OCI-M2 (cell line): ENCODE data around the gene GALNT10.

Source experiments
- DNase-seq: peaks from one replicate; lab custom pipeline; 2025; ENCODE audit not compliant: unreplicated experiment; lab: John Stamatoyannopoulos, UW

GALNT10 gene

DNA sequence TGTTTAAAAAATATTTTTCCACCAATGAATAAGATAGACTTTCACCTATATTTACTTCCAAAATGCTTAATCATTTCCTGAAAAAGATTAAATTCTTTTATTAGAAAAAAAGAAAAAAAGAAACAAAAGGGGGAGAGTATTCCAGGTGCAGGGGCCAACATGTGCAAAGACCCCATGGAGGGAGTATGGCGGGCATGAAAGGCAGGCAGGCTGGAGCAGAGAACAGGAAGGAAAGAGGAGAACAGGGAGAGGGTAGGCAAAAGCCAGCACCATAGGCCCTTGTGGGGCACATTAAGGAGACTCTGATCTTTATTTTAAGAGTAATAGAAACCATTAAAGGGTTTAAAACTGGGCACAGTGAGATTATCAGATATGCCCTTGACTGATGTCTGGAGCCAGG lies 238.8 kb downstream of the GALNT10 start:
- DNase-seq: no peak

DNA sequence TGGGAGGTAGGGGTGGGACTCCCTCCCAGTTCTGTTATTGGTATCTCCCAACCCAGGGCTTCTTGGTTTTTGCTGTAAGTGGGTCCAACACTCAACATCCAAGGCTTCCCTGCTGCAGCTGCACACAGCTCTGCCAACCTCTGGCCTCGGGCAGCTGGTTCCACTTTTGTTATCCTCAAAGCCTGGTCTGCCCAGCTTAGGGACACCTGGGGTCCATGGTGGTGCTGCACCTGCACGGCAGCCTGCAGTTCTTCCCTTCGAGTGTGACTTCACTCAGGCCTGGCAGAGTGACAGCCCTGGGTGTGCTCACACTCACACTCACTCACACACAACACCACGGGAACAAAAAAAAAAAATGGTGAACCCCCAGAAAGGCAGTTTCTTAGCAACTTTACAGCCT lies 239.9 kb downstream of the GALNT10 start:
- no peak for DNase-seq

DNA sequence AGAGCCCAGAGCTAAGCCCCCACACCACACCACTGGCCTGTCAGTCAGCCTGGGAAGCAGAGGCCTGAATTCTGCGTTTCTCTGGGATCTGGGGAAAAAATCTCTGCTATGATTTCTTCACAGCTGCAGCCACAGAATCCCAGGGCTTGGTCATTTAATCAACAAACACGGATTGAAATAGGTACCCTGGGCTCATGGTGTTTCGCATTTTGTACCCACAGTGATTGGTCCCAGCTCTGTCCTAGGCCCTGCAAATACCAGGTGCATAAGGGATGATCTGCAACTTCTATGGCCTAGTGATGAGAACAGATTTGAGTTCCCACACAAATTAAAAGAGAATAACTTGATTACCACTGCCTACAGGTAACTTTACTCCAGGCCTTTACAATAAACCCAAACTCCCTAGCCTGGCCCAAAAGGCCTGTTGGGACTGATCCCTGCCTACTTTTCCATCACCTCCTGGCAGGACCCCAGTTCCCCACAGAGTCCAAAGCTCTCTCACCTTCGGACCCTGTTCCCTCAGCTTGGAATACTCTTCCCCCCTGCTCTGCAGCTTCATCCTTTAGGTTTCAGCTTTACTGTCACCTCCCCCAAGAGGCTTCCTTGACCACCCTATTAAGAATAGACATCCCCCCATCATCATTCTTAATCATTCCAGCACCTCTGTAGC lies 240.6 kb downstream of the GALNT10 start:
- DNase-seq: no peak

DNA sequence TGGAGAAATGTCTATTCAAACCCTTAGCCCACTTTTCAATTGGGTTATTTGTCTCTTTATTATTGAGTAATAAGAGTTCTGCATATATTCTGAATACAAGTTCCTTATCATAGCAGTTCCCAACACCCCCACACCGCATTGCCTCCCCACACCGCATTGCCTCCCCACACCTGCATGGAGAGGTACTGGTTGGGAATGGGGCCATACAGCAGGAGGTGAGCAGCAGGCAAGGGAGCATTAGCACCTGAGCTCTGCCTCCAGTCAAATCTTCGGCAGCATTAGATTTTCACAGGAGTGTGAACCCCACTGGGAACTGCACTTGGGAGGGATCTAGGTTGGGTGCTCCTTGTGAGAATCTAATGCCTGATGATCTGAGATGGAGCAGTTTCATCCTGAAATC lies 244.7 kb downstream of the GALNT10 start:
- DNase-seq: no peak

DNA sequence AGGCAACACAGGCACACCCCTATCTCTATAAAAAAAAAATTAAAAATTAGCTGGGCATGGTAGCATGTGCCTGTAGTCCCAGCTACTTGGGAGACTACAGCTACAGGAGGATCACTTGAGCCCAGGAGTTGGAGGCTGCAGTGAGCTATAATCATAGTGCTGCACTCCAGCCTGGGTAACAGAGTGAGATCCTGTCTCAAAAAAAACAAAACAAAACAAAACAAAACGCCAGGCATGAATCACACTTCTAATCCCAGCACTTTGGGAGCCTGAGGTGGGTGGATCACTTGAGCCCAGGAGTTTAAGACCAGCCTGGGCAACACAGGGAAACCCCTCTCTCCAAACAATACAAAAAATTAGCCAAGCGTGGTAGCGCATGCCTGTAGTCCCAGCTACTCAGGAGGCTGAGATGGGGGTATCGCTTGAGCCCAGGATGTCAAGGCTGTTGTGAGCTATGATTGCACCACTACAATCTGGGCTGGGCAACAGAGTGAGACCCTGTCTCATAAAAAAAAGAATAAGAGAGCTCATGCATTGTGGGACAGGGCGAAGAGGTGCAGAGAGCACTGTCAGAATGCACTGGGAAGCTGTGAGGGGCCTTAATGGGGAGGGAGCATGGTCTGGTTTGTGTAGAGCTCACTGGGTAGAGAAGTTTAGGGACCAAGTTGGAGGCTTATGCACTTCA lies 246.9 kb downstream of the GALNT10 start:
- DNase-seq: no peak

DNA sequence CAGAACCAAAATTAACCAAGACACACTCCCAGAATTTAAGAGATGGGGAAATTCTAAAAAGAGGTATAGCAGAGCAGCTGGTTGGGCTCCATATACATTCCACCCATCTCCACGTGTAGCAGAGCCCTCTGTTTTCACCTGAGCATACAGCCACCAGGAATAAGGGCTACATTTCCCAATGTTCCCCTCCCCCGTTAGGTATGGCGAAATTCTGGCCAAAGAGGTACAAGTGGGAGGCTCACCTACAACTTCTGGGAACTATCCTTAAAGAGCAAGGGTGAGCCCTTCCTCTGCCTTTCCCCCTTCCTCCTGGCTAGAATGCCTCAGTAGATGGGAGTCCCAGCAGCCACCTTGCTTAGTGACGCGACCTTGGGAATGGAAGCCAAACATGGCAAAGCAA lies 250.0 kb downstream of the GALNT10 start:
- no peak for DNase-seq

DNA sequence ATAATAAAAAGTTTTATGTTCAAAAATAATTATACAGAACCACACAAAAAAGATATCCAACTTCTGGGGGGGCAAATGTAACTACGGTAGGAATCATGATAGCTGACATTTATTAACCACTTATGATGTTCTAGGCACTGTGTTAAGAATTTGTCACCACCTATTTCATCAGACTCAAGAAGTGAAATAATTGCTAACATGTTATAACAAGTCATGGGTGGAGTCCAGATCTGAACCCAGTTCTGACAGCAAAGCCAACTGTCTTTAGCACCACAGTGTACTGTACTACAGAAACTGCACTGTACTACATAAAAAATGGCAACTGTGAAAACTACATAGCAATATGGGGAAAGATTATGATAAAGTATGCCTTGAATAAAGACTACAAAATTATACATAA lies 252.3 kb downstream of the GALNT10 start:
- DNase-seq: no peak

DNA sequence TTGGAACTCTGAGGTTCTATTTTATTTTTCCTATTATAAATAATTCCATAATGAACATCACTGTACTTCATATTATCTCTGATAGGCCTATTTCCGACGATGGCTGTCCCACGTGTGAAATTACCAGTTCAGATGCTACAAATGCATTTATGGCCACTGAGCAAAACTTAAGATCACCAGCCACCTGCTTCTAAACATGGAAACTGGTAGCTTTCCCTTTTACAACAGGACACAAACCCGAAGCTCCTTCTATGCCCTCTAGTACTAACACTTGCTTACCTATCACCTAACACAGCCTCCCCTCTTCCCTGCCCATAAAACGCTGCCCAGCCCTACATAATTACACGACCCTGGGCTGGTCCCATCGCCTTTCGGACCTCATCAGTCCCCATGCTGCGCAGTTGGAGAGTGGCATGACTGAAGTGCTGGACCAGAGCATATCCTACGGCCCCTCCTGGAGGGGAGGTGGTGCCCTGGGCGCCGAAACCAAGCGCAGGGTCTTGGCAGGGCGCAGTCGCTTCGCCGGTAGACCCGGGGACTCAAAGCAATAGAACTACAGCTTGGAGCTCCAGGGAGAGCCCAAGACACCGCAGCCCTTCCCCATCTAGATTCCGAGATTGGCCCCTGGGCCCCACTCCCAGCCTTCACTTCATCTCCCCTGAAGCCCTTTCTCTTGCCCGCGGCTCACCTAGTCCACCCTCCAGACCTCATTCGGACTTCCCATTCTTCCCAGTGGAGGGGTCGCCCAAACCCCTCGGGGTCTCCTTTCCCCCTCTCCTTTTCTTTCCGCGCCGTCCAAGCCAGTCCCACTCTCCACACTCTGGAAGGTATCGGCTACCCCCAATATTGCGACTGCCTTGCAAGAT lies 254.3 kb downstream of the GALNT10 start:
- no peak for DNase-seq

DNA sequence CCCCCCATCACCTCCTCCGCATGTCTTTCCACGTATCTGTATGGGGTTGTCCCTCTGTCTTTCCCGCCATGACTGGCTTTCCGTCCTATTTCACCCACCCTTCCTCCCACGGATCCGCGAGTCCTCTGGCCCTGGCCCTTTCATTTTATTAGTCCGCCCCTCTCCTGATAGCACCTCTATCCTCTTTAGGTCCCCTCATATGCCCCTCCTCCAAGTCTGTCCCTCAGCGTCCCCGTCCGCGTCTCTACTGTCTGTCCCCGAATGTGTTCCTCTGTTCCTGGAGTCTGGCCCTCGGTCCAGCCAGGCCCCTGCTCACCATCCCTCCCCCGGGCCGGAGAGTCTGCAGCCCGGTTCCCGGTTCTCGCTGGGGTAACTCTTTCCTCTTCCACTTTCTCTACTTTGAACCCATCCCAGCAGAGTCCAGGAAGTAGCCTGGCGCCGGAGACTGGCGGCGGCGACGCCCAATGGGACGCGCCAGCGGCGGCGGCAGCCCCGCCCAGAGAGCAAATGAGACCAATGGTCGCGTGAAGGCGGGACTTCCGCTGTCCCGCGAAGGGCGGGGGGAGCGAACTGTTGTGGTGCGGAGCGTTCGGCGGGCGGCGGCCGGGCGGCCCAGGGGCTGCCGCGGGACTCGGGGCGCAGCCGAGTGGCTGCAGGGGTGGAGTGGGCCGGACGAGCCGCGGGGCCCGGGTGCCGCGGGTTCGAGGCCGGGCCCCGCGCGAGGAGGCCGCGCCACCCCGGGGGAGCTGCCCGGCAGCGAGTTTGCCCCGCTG lies 255.1 kb downstream of the GALNT10 start, which contains the start of gene SAP30L:
Gene SAP30L, plus strand, starts transcription at position 576 of the 773 bp plus-strand sequence. CDS start 608 bp downstream, outside the sequence.
- DNase-seq: peak; percentile 14

DNA sequence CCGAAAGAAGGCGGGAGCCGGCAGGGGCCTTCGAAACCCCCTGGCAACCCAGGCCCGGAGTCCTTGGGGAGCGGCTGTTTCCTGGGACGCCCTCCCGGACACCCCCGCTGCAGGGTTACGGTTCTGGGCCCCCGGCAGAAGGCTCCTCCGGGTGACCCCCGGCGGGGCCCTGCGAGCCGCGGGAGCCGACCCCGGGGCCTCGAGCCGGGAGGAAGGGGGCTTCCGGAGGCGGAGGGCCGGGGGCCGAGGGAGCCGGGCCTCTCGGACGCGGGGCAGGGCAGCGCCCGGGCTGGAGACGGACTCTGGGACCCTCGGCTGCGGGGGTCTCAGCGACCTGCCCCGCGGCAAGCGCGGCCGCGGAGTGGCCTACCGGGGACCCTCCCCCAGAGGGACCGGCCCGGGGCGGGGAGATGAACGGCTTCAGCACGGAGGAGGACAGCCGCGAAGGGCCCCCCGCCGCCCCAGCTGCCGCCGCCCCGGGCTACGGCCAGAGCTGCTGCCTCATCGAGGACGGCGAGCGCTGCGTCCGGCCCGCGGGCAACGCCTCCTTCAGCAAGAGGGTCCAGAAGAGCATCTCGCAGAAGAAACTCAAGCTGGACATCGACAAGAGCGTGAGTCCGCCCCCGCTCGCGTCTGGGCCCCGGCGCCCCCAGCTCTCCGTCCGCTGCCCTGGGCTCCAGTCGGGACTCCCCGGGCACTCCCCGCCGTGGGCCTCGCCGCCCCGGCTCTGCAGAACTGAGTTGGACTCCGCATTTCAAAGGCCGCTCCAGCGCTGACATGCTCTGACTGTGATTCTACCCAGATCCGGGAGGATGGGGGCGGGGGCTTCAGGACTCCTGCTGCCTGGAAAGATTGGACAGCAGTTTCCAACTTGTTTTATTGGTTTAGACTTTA lies 255.9 kb downstream of the GALNT10 start:
- DNase-seq: no peak

DNA sequence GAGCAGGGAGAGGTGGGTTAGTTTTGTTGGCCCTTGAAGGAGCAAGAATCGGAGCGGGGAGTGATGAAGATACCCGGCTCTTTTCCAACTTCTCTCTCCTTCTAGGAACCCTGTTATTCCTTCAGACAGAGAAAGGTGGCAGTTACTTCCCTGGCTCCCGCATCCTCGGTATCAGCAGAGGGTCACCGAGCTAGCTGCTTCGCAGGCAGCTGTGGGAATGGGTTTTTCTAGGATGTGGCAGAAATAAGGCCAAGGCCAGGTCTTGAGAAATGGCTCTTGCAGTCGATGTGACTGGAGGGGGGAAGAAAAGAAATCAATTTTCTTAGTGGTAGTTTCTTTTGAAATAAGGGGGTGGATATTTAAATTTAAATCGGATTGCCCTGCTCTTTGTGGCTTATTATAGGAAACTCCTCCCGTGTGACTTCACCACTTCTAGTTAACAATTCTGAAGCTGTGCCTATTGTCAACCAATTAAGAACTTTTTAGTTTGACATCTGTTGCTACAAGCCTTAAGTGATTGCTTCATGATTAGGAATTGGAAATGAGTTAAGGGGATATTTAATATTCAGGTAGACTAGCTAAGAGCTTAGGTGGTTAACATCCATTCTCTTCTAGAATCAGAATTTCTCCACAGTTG lies 256.7 kb downstream of the GALNT10 start:
- DNase-seq: no peak

DNA sequence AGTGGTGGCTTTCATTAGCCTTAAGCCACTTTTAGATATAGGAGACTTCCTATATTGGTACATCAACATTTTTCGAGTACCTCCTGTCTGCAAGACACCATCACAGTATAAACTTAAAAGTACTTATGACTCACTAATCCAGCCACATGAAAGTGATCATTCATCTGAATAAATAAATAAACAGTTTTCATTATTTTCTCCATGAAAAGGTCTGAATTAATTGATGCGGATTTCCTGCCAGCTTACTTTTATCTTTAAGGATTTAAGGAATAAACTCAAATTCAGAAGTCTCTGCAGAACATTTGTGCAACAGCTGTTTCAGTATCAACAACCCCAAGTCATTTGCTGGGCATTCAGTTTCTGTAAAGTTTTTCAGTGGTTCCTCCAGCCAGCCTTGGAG lies 259.3 kb downstream of the GALNT10 start:
- no peak for DNase-seq

DNA sequence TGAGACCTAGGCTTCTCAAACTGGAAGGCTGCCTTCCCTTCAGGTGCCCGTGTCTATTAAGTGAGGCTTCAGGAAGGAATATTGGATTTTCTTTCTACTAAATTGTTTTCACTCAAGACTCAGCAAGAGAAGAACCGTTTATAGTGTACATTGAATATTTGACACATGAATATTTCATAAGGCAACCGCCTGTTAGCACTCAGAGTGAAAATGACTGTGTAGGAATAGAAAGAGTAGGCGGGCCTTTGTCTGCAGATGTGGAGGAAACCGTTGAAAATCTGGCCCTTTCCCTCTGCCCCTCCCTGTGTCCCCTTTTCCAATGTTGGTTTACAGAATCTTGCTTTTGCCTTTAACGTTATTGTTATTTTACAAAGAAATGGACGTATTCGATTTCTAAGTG lies 261.4 kb downstream of the GALNT10 start:
- no peak for DNase-seq

DNA sequence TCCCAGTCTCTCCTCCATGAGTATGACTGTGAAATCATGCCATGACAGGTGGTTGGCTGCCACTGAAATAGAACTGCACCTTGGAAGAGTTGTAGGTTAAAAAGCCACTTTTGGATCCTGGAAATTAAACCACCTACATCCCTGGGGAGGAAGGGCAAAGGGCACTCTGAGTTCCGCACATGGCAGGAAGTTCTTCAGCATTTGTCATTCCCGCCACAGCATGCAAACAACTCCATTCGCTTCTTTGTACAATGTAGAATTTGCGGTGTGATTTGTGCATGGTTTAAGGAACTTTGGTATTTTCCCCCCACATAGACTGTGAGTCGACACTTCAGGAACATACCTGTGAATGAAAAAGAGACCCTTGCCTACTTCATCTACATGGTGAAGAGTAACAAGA lies 265.1 kb downstream of the GALNT10 start:
- DNase-seq: no peak

DNA sequence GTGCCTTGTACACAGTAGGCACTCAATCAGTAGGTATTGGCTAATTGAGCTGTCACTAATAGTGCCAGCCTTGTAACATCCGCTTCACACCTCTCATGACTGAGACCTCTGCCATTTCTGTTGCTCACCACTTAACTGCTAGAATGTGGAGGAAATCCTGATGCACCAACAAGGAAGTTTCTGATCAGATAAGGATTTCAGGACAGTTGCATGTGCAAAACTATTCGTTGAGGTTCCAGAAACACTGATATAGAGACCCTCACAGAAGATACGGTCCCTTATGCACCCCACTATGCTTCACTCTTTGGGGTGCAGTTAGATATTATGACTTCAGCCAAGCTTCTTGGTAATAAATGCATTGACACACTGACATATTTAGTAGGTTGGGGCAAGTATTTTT lies 266.0 kb downstream of the GALNT10 start:
- no peak for DNase-seq

DNA sequence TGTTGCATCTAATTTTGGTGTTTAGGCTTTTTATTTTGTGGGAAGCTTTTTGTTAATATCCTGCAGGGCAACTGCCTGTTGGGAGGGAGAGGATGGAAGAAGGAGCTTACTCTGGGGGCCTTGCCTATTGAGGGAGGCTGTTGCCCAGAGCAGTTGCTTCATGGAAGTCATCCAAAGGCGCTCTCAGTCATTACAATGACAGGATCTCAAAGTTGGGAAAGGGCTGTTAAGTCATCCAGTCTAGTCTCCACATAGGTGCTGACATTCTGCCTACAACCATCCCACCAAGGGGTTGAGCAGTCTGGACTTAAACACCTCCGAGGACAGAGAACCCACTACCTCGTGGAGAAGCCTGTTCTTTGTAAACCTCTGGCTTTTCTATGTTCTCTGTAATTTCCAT lies 268.5 kb downstream of the GALNT10 start:
- no peak for DNase-seq

DNA sequence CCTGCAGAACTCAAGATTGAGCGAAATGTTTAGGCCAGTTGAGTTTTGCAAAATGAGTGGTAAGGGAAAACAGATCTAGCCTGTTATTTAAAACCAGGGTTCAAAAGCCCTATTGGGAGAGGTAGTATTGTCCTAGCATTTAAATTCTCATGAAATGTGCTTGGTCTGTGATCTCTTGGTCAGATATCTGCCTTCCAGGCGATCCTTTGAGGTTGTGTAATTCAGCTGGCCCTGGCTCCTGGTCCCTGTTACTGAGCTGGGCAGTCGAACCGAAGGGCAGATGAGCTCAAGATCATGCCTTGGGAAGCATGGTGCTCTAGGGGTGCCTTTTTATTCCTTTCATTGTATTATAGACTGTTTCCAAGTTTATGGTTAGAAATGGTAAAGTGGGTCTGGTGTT lies 269.6 kb downstream of the GALNT10 start:
- DNase-seq: no peak

DNA sequence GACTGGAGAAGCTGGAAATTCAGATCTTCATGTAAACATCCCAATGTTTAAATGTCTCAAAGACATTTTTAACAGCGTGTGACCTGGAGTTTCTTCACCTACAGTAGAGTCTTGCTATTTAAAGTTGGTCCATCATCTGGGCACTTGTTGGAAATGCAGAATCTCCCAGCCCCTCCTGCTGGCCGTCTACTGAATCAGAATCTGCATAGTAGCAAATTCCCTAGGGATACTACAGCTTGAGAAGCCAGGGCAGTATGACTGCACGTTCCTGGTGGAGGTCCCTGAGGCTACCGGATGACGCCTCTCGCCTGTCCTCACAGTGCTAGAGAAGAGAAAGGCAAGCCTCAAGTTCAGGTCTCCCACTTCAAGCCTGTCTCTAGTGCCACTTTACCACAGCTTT lies 271.0 kb downstream of the GALNT10 start:
- DNase-seq: no peak

DNA sequence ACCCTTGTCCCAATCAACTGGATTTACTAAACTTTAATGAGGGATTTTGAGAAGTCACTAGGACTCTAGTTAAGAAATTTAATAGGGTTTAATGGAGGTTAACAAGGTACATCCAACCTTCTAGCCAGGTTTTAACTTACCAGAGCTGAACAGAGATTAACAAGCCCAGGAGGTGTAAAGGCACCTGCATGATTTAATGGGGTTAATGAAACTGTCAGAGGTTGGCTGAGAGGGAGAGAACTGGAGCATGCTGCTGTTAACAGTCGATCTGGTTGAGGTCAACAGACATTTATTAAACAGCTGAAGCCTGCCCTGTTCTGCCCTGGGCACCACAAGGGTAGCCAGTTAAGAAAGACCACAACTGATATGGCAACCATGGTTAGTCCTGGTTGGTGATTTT lies 273.9 kb downstream of the GALNT10 start:
- no peak for DNase-seq

DNA sequence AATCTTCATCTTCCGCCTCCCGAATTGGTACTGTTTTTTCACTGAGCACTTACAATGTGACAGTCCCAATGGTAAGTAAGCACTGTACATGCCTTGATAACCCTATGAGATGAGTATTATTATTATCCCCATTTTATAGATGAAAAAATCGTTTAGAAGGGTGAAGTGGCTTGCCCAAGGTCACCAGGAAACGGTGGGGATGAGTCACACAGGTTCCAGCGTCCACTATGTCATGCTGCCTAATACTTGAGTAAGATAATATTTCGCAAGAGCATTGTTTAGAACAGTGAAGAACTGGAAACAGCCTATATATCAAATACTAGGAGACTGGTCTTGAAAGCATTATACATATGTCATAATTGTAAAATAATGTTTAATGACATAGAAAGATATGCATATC lies 274.6 kb downstream of the GALNT10 start:
- DNase-seq: no peak
